GM10248 (cell line): ENCODE data around the gene IER3.

Experiments used
- CTCF ChIA-PET: fragments of 300-600 bp; sonication (Branson Sonifier 250); formaldehyde crosslinking; extraction: SDS; loops from one replicate; lab custom pipeline; 2021; ENCODE audit warnings: antibody characterized with exemption; lab: Yijun Ruan, JAX
- POLR2A ChIA-PET: fragments of 350-650 bp; sonication (Branson Sonifier 250); formaldehyde crosslinking; extraction: SDS; loops from one replicate; lab custom pipeline; 2020; ENCODE audit warnings: antibody characterized with exemption; lab: Yijun Ruan, JAX
- DNase-seq: peaks from one replicate; pipeline ENCODE4 v3.0.0; 2012; ENCODE audit errors: extremely low spot score
- CTCF ChIP-seq: IDR thresholded peaks from 2 replicates; pipeline ENCODE4 v1.5.1; 2012; ENCODE audit warnings: mild to moderate bottlenecking, low read depth; ENCODE audit errors: extremely low read depth, missing control alignments, control extremely low read depth

Gene IER3

GRCh38 chr6:30769853-30770524, 25.6 kb upstream of the IER3 start:
- TF ChIP-seq CTCF = no peak
- ChIA-PET CTCF (interaction anchor here (1.0 to 2.4 kb wide), 10 partner anchors 9 to 317 kb away, joined by 3 to 7 read pairs (median 4); partner anchors contain the start of gene IER3), POLR2A (interaction anchor here (1.0 kb wide), 1 partner anchor 25 kb away, joined by 3 read pairs; the partner anchor contains the start of gene IER3)
- DNase-seq = no peak

GRCh38 chr6:30769088-30769852, 24.9 kb upstream of the IER3 start:
- ChIA-PET POLR2A (interaction anchor here (0.6 to 1.2 kb wide), 3 partner anchors 12 to 42 kb away, joined by 3 to 5 read pairs (median 3); partner anchors contain the start of gene IER3), CTCF (interaction anchor here (1.0 to 2.4 kb wide), 15 partner anchors 10 to 318 kb away, joined by 3 to 7 read pairs (median 4); partner anchors contain the start of gene IER3)
- DNase-seq = peak; percentile 35
- TF ChIP-seq CTCF = no peak

- ChIA-PET POLR2A (interaction anchor here (1.0 to 1.2 kb wide), 2 partner anchors 13 to 24 kb away, joined by 3 read pairs; partner anchors contain the start of gene IER3), CTCF (interaction anchor here (1.1 to 2.6 kb wide), 11 partner anchors 9 to 319 kb away, joined by 3 to 7 read pairs (median 5); partner anchors contain the start of gene IER3)
- no peak for TF ChIP-seq CTCF
- no peak for DNase-seq
Measured at GRCh38 chr6:30768634-30769087, 24.3 kb upstream of the IER3 start.

- no peak for TF ChIP-seq CTCF
- no peak for DNase-seq
- ChIA-PET CTCF (interaction anchor here (1.2 to 2.6 kb wide), 7 partner anchors 11 to 319 kb away, joined by 3 to 7 read pairs (median 5); no protein-coding TSS in a partner anchor), POLR2A (no interaction called here)
Measured at GRCh38 chr6:30767944-30768301, 23.6 kb upstream of the IER3 start.

- CTCF ChIA-PET = interaction anchor here (0.8 to 2.6 kb wide), 12 partner anchors 10 to 320 kb away, joined by 3 to 7 read pairs (median 5); no protein-coding TSS in a partner anchor
- TF ChIP-seq CTCF = no peak
- peak; percentile 75 for DNase-seq
- POLR2A ChIA-PET = interaction anchor here (0.6 to 2.4 kb wide), 2 partner anchors 23 to 153 kb away, joined by 4 to 7 read pairs; partner anchors contain the start of gene IER3
Measured at GRCh38 chr6:30767158-30767943, 23.0 kb upstream of the IER3 start.
